Measurements from ENCODE around the gene TMC3. TPM values are rescaled to one million over a fixed set of nuclear protein-coding genes. Genes with fewer than 3 reads are reported as not detected.

TMC3 gene
- total RNA-seq, 1 donor from 2014 or later = 0.13 TPM

GRCh38 chr15:81337713-81338157, 36.3 kb downstream of the TMC3 start:
- Histone ChIP-seq H3K9me3 (ENCODE audit: low read depth) (no peaks in the 10 kb centered on the region), H3K4me3 (no peak overlapping the region), H3K4me2 (no peak overlapping the region), H3K79me2 (ENCODE audit: low read depth) (no peaks in the 10 kb centered on the region), H3K27ac (no peak overlapping the region), H2AFZ (replicated peaks) (no peak overlapping the region), H3K27me3 (no peaks in the 10 kb centered on the region), H3K9ac (no peak overlapping the region), H4K20me1 (ENCODE audit: low read depth) (no peaks in the 10 kb centered on the region), H3K4me1 (no peaks in the 10 kb centered on the region), H3K36me3 (no peaks in the 10 kb centered on the region), H3F3A (ENCODE audit: low read depth) (no peaks in the 10 kb centered on the region)
- Mint-ChIP-seq H3K4me1 (no peaks in the 10 kb centered on the region), H3K27me3 (ENCODE audit: insufficient read depth, low read depth) (peaks cover 2% of the 10 kb centered on the region), H3K36me3 (no peaks in the 10 kb centered on the region), H3K27ac (no peak overlapping the region), H3K9me3 (no peaks in the 10 kb centered on the region), H3K4me3 (no peak overlapping the region)
- DNase-seq (ENCODE audit: low spot score) = no peak
- TF ChIP-seq EZH2 (IDR thresholded peaks at IDR 0.05) (no peak), CTCF (IDR thresholded peaks at IDR 0.05) (no peak), EZH2phosphoT487 (IDR thresholded peaks at IDR 0.05) (no peak)

GRCh38 chr15:81337241-81337640, 36.8 kb downstream of the TMC3 start:
- H3K9me3 Mint-ChIP-seq = no peaks in the 10 kb centered on the region
- no peak overlapping the region for H3K4me3 ChIP-seq
- TF ChIP-seq CTCF (IDR thresholded peaks at IDR 0.05) (no peak), EZH2phosphoT487 (IDR thresholded peaks at IDR 0.05) (no peak), EZH2 (IDR thresholded peaks at IDR 0.05) (no peak)
- no peaks in the 10 kb centered on the region for H3K9me3 ChIP-seq (ENCODE audit: low read depth)
- no peak for DNase-seq (ENCODE audit: low spot score)
- H3F3A ChIP-seq (ENCODE audit: low read depth) = no peaks in the 10 kb centered on the region
- no peaks in the 10 kb centered on the region for H3K4me1 Mint-ChIP-seq
- H3K9ac ChIP-seq = no peak overlapping the region
- H3K27ac Mint-ChIP-seq = peak overlapping the region; percentile 81
- H2AFZ ChIP-seq (replicated peaks) = no peak overlapping the region
- H3K27me3 Mint-ChIP-seq (ENCODE audit: insufficient read depth, low read depth) = peaks cover 2% of the 10 kb centered on the region
- no peak overlapping the region for H3K4me2 ChIP-seq
- H3K27me3 ChIP-seq = no peaks in the 10 kb centered on the region
- no peaks in the 10 kb centered on the region for H3K4me1 ChIP-seq
- no peaks in the 10 kb centered on the region for H3K36me3 ChIP-seq
- no peak overlapping the region for H3K27ac ChIP-seq
- H4K20me1 ChIP-seq (ENCODE audit: low read depth) = no peaks in the 10 kb centered on the region
- no peaks in the 10 kb centered on the region for H3K36me3 Mint-ChIP-seq
- H3K4me3 Mint-ChIP-seq = no peak overlapping the region
- H3K79me2 ChIP-seq (ENCODE audit: low read depth) = no peaks in the 10 kb centered on the region

GRCh38 chr15:81336568-81336967, 37.4 kb downstream of the TMC3 start:
- H4K20me1 ChIP-seq (ENCODE audit: low read depth) = no peaks in the 10 kb centered on the region
- Mint-ChIP-seq H3K36me3 (no peaks in the 10 kb centered on the region), H3K27ac (no peak overlapping the region), H3K4me1 (no peaks in the 10 kb centered on the region), H3K9me3 (no peaks in the 10 kb centered on the region), H3K4me3 (no peak overlapping the region), H3K27me3 (ENCODE audit: insufficient read depth, low read depth) (peaks cover 2% of the 10 kb centered on the region)
- DNase-seq (ENCODE audit: low spot score) = no peak
- H3K9me3 ChIP-seq (ENCODE audit: low read depth) = no peaks in the 10 kb centered on the region
- H3K27me3 ChIP-seq = no peaks in the 10 kb centered on the region
- H3K4me2 ChIP-seq = no peak overlapping the region
- H3K4me1 ChIP-seq = no peaks in the 10 kb centered on the region
- no peak overlapping the region for H3K4me3 ChIP-seq
- H2AFZ ChIP-seq (replicated peaks) = no peak overlapping the region
- no peaks in the 10 kb centered on the region for H3K79me2 ChIP-seq (ENCODE audit: low read depth)
- no peaks in the 10 kb centered on the region for H3F3A ChIP-seq (ENCODE audit: low read depth)
- H3K27ac ChIP-seq = no peak overlapping the region
- H3K9ac ChIP-seq = no peak overlapping the region
- no peaks in the 10 kb centered on the region for H3K36me3 ChIP-seq
- TF ChIP-seq CTCF (IDR thresholded peaks at IDR 0.05) (peak; percentile 37), EZH2 (IDR thresholded peaks at IDR 0.05) (no peak), EZH2phosphoT487 (IDR thresholded peaks at IDR 0.05) (no peak)

All from neural progenitor cell (in vitro differentiated cells).